ENCODE data around the gene ADAMTS4. TPM values are rescaled to one million over a fixed set of nuclear protein-coding genes. Genes with fewer than 3 reads are reported as not detected.

Gene ADAMTS4
- polyA plus RNA-seq, 1 experiment = 1.3 TPM

DNA sequence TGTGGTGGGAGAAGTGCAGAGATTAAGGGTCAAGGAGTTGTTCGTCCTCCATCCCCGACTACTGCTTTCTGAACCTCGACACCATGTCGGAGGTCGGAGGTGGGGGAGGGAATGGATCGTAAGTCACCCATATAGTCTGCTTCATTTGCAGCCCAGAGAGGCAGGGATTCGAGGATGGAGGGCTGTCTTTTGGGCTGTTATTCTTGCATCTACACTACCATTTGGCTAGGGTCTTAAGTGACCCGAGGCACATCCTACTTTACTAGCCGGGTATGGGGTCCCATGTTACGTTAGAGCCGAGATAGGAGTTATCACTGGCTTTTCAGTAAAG is 39.0 kb downstream of the ADAMTS4 start:
- H3K36me3 ChIP-seq (ENCODE audit: control insufficient read depth, insufficient read depth, low read length) = peaks cover 14% of the 10 kb centered on the region
- no peaks in the 10 kb centered on the region for H3K27me3 ChIP-seq (ENCODE audit: control insufficient read depth, insufficient read depth, low read length)
- ChIA-PET CTCF (no interaction called here), POLR2A (no interaction called here)
- H3K4me3 ChIP-seq (ENCODE audit: low read depth, low read length) = peak overlapping the region; percentile 84
- TF ChIP-seq, protein P1, sequence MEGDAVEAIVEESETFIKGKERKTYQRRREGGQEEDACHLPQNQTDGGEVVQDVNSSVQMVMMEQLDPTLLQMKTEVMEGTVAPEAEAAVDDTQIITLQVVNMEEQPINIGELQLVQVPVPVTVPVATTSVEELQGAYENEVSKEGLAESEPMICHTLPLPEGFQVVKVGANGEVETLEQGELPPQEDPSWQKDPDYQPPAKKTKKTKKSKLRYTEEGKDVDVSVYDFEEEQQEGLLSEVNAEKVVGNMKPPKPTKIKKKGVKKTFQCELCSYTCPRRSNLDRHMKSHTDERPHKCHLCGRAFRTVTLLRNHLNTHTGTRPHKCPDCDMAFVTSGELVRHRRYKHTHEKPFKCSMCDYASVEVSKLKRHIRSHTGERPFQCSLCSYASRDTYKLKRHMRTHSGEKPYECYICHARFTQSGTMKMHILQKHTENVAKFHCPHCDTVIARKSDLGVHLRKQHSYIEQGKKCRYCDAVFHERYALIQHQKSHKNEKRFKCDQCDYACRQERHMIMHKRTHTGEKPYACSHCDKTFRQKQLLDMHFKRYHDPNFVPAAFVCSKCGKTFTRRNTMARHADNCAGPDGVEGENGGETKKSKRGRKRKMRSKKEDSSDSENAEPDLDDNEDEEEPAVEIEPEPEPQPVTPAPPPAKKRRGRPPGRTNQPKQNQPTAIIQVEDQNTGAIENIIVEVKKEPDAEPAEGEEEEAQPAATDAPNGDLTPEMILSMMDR (IDR thresholded peaks at IDR 0.05; ENCODE audit: insufficient read depth, low read depth, low read length) = no peak
- no peak for DNase-seq (ENCODE audit: low read depth)

DNA sequence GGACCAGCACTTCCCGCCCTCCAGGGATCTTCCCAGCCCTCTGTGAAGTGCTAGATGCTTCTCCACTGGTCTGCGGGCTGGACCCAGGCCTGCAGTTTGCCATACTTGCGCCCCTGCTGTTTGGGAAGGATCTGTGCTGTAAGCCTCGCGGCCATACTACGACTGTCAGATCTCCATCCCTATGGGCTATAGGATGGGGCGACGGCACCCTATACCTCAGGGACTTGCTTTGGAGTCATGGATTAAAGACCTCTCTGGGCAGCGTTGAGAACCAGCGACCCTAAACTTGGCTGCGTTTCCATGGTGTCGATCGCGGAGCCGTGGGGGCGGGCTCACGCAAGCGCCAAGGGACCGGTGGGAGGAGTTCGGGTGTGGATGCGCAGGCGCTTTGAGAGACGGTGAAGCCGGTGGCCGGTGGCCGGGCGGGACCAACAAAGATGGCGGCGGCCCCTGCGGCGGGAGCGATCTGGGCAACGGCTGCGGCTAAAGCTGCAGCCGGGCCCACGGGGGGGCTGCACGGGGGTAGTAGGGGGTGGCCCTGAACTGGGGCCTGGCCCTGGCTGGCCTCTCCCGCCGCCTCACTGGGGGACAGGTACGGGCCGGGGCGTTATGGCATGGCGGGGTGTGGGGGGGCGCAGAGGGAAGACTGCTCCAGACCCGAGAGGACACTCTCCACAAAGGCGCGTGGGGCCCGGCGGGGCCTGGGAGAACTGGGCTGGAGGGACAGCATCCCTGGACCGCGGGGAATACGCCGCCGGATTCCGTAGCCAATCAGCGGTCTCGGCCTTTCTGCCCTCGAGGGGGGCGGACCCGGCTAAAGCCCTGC is 39.6 kb downstream of the ADAMTS4 start, which contains the start of gene USP21:
Gene USP21, plus strand, starts transcription at position 414 of the 826 bp plus-strand sequence. CDS start 1,141 bp downstream, outside the sequence.
- CTCF ChIA-PET = interaction anchor here (2.2 kb wide), 1 partner anchor 132 kb away, joined by 4 read pairs; no protein-coding TSS in a partner anchor
- H3K27me3 ChIP-seq (ENCODE audit: control insufficient read depth, insufficient read depth, low read length) = no peaks in the 10 kb centered on the region
- DNase-seq (ENCODE audit: low read depth) = no peak
- peaks cover 11% of the 10 kb centered on the region for H3K36me3 ChIP-seq (ENCODE audit: control insufficient read depth, insufficient read depth, low read length)
- TF ChIP-seq, protein P1 (IDR thresholded peaks at IDR 0.05; ENCODE audit: insufficient read depth, low read depth, low read length) = peak; percentile 66
- POLR2A ChIA-PET = no interaction called here
- H3K4me3 ChIP-seq (ENCODE audit: low read depth, low read length) = peak within 1 kb of the TSS; percentile 84

DNA sequence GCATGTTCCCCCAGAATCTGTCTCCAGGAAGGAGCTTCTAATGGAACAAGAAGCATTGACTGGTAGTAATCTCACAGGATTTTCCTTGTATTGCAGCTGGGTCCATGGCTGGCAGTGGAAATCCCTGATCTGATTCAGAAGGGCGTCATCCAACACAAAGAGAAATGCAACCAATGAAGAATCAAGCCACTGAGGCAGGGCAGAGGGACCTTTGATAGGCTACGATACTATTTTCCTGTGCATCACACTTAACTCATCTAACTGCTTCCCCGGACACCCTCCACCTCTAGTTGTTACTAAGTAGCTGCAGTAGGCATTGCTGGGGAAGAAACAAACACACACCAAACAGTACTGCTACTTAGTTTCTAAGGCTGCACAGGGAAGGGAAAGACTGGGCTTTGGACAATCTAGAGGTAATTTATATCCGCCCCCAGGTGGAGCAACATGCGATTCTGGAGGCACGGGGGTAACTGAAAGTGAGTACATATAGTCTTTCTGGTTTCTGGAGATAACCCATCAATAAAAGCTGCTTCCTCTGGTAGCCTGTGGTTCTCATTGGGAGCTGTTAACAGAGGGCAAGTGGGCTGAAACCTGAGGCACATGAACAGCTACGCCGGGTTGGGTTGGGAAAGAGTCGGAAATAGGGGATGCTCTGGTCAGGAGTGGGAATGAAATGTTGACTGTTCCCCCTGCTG is 40.4 kb downstream of the ADAMTS4 start:
- Histone ChIP-seq H3K36me3 (ENCODE audit: control insufficient read depth, insufficient read depth, low read length) (peaks cover 11% of the 10 kb centered on the region), H3K27me3 (ENCODE audit: control insufficient read depth, insufficient read depth, low read length) (no peaks in the 10 kb centered on the region), H3K4me3 (ENCODE audit: low read depth, low read length) (no peak overlapping the region)
- DNase-seq (ENCODE audit: low read depth) = no peak
- POLR2A ChIA-PET = no interaction called here
- CTCF ChIA-PET = interaction anchor here (1.1 to 2.2 kb wide), 2 partner anchors 62 to 133 kb away, joined by 4 read pairs; no protein-coding TSS in a partner anchor
- TF ChIP-seq, protein P1 (IDR thresholded peaks at IDR 0.05; ENCODE audit: insufficient read depth, low read depth, low read length) = no peak

DNA sequence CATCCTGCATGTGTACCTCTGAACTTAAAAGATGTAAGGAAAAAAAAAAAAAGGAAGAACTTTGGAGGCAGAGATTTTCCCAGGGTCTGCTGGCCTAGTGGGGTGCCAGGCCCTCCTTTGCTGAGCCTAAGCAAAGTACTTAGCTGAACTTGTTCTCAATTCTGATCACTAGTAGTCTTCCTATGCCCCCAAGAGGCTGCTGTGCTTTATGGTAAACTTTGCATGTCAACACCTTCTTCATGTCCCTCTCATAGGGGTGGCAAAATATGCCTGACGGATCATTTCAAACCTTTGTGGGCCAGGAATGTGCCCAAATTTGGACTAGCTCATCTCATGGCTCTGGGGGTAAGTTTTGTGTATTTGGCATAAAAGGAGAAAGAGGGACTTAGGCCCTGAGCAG is 41.0 kb downstream of the ADAMTS4 start:
- H3K4me3 ChIP-seq (ENCODE audit: low read depth, low read length) = no peak overlapping the region
- no peaks in the 10 kb centered on the region for H3K27me3 ChIP-seq (ENCODE audit: control insufficient read depth, insufficient read depth, low read length)
- TF ChIP-seq, protein P1 (IDR thresholded peaks at IDR 0.05; ENCODE audit: insufficient read depth, low read depth, low read length) = no peak
- peaks cover 11% of the 10 kb centered on the region for H3K36me3 ChIP-seq (ENCODE audit: control insufficient read depth, insufficient read depth, low read length)
- no peak for DNase-seq (ENCODE audit: low read depth)
- ChIA-PET POLR2A (no interaction called here), CTCF (interaction anchor here (1.1 to 2.2 kb wide), 3 partner anchors 8 to 133 kb away, joined by 4 to 6 read pairs (median 4); partner anchors contain the start of gene PPOX)

Measured in BJ (cell line).